Testis (tissue), 3 donors: ENCODE data around the gene CACNA1C. TPM values are rescaled to one million over a fixed set of nuclear protein-coding genes. Genes with fewer than 3 reads are reported as not detected.

Experiments
- DNase-seq: peaks from one replicate; pipeline ENCODE4 v3.0.0-alpha.2; 2019
- H3K27ac ChIP-seq, 2 donors: fragments of 200-600 bp; sonication (generic); one replicate each; pipeline ENCODE4 v1.5.1; 2019
- H3K27me3 ChIP-seq: fragments of 200-600 bp; sonication (generic); one replicate; pipeline ENCODE4 v1.5.1; 2019
- H3K36me3 ChIP-seq: fragments of 200-600 bp; sonication (generic); one replicate; pipeline ENCODE4 v1.5.1; 2017; ENCODE audit warnings: low read depth; ENCODE audit errors: missing control alignments
- H3K4me1 ChIP-seq: fragments of 200-600 bp; sonication (generic); one replicate; pipeline ENCODE4 v1.5.1; 2019
- H3K4me3 ChIP-seq, 2 donors: fragments of 200-600 bp; sonication (generic); one replicate each; pipeline ENCODE4 v1.5.1; 2017 to 2019
- H3K9me3 ChIP-seq: fragments of 200-600 bp; sonication (generic); one replicate; pipeline ENCODE4 v1.5.1; 2017
- CTCF ChIP-seq, 3 experiments: fragments of 450-650 bp in 2 of 3; fragments of 200-600 bp in 1 of 3; sonication (generic) in 1 of 3; IDR thresholded peaks; one replicate each; pipeline ENCODE4 v1.5.1; 2016 to 2019; ENCODE audit warnings: antibody characterized with exemption in 3 of 3, mild to moderate bottlenecking in 2 of 3, moderate library complexity in 1 of 3
- POLR2A ChIP-seq: fragments of 450-650 bp; IDR thresholded peaks from one replicate; pipeline ENCODE4 v1.6.1; 2017; ENCODE audit warnings: antibody characterized with exemption, mild to moderate bottlenecking, moderate library complexity
- WGBS, 2 donors: methylation state at CpG; one replicate each; pipeline ENCODE4 v1.1.5; 2018; 5-methylcytosine and 5-hydroxymethylcytosine counted together
- intact Hi-C: fragments of 100-400 bp; cut with DNase I; formaldehyde crosslinking; loops from one replicate; pipeline ENCODE4 v1.15.1; 2023; ENCODE audit warnings: low total_unique reads
- polyA plus RNA-seq: library from polyadenylated mRNA; stranded (reverse); fragments of 350-450 nt; fragmentation: Illumina TruSeq; extraction: RNeasy Lipid Tissue Mini Kit (QIAGEN cat#74804); gene quantifications from one replicate; pipeline ENCODE4 v1.2.3, GENCODE V29; 2014; ENCODE audit warnings: low read depth, low replicate concordance; ENCODE audit not compliant: insufficient read depth
- total RNA-seq, 2 donors: library from RNA; depleted of rRNA; stranded (reverse); fragments of >200 nt; gene quantifications; one replicate each; pipeline ENCODE4 v1.2.3, GENCODE V29; 2016

Gene CACNA1C
- total and polyA plus RNA-seq, 3 donors from 2014 or later: 20.3 to 36.8 (median 32.0) TPM

GRCh38 chr12:2541631-2542204, 488.9 kb downstream of the CACNA1C start:
- Histone ChIP-seq H3K27ac (no peak overlapping the region), H3K9me3 (no peaks in the 10 kb centered on the region), H3K27me3 (no peaks in the 10 kb centered on the region), H3K4me1 (no peaks in the 10 kb centered on the region), H3K36me3 (no peaks in the 10 kb centered on the region), H3K4me3 (no peak overlapping the region)
- WGBS, 2 donors: 79 to 84% methylated on average over 13 of the region's 13 CpGs
- TF ChIP-seq CTCF (IDR thresholded peaks at IDR 0.05): no peak
- no peak for TF ChIP-seq POLR2A
- DNase-seq: no peak
- intact Hi-C loops: no loop called here

- Histone ChIP-seq H3K27ac (no peak overlapping the region), H3K9me3 (no peaks in the 10 kb centered on the region), H3K36me3 (no peaks in the 10 kb centered on the region), H3K4me1 (no peaks in the 10 kb centered on the region), H3K27me3 (no peaks in the 10 kb centered on the region), H3K4me3 (no peak overlapping the region)
- intact Hi-C loops: no loop called here
- DNase-seq: no peak
- no peak for TF ChIP-seq POLR2A
- TF ChIP-seq CTCF (IDR thresholded peaks at IDR 0.05): no peak
- 94 to 95% methylated on average over 3 of the region's 3 CpGs for WGBS, 2 donors
Observed at GRCh38 chr12:2543801-2544200, 491.0 kb downstream of the CACNA1C start.

- H3K36me3 ChIP-seq: no peaks in the 10 kb centered on the region
- no peak overlapping the region for H3K27ac ChIP-seq
- intact Hi-C loops: no loop called here
Observed at GRCh38 chr12:2544230-2544629, 491.4 kb downstream of the CACNA1C start.

GRCh38 chr12:2547273-2548044, 494.7 kb downstream of the CACNA1C start:
- H3K4me1 ChIP-seq: no peaks in the 10 kb centered on the region
- TF ChIP-seq POLR2A (no peak), CTCF (IDR thresholded peaks at IDR 0.05) (no peak)
- DNase-seq: no peak
- WGBS, 2 donors: 83 to 86% methylated on average over 11 of the region's 11 CpGs
- no peaks in the 10 kb centered on the region for H3K27me3 ChIP-seq
- intact Hi-C loops: no loop called here
- H3K4me3 ChIP-seq: no peak overlapping the region
- H3K27ac ChIP-seq: no peak overlapping the region
- no peaks in the 10 kb centered on the region for H3K9me3 ChIP-seq
- H3K36me3 ChIP-seq: no peaks in the 10 kb centered on the region

More at GRCh38 chr12:2544230-2544629, 491.4 kb downstream of the CACNA1C start:
- DNase-seq: no peak
- Histone ChIP-seq H3K27me3 (no peaks in the 10 kb centered on the region), H3K4me3 (no peak overlapping the region), H3K4me1 (no peaks in the 10 kb centered on the region), H3K9me3 (no peaks in the 10 kb centered on the region)
- TF ChIP-seq CTCF (IDR thresholded peaks at IDR 0.05) (no peak), POLR2A (no peak)
